Measurements from ENCODE around the gene PRELP. TPM values are rescaled to one million over a fixed set of nuclear protein-coding genes. Genes with fewer than 3 reads are reported as not detected.

PRELP gene
- total RNA-seq, 1 donor from 2014 or later: 128 TPM

GRCh38 chr1:203511513-203511912, 35.9 kb downstream of the PRELP start:
- Histone ChIP-seq H3K27me3 (no peaks in the 10 kb centered on the region), H3K36me3 (no peaks in the 10 kb centered on the region), H3K9me3 (no peaks in the 10 kb centered on the region), H3K27ac (peak overlapping the region; percentile 83), H3K4me3 (no peak overlapping the region), H3K4me1 (peaks cover 51% of the 10 kb centered on the region)
- TF ChIP-seq CTCF (IDR thresholded peaks at IDR 0.05) (no peak), POLR2A (IDR thresholded peaks at IDR 0.05) (no peak), POLR2AphosphoS5 (IDR thresholded peaks at IDR 0.05; ENCODE audit: insufficient read depth in 1 of 2, low read depth in 1 of 2) (no peak)
- intact Hi-C loops (cut with DNase I): loop anchor here (5.0 kb wide), 1 partner anchor 116 kb away; the partner anchor contains the start of gene ATP2B4
- no peak for DNase-seq (ENCODE audit: extremely low spot score in 2 of 2)

GRCh38 chr1:203511930-203512329, 36.3 kb downstream of the PRELP start:
- H3K36me3 ChIP-seq: no peaks in the 10 kb centered on the region
- TF ChIP-seq POLR2A (IDR thresholded peaks at IDR 0.05): no peak
- TF ChIP-seq CTCF (IDR thresholded peaks at IDR 0.05): no peak
- no peak for TF ChIP-seq POLR2AphosphoS5 (IDR thresholded peaks at IDR 0.05; ENCODE audit: insufficient read depth in 1 of 2, low read depth in 1 of 2)
- H3K27ac ChIP-seq: peak overlapping the region; percentile 83
- intact Hi-C loops (cut with DNase I): loop anchor here (5.0 kb wide), 1 partner anchor 115 kb away; the partner anchor contains the start of gene ATP2B4
- H3K27me3 ChIP-seq: no peaks in the 10 kb centered on the region
- no peak overlapping the region for H3K4me3 ChIP-seq
- no peak for DNase-seq (ENCODE audit: extremely low spot score in 2 of 2)
- H3K4me1 ChIP-seq: peaks cover 47% of the 10 kb centered on the region
- no peaks in the 10 kb centered on the region for H3K9me3 ChIP-seq

GRCh38 chr1:203512517-203512847, 36.9 kb downstream of the PRELP start:
- Histone ChIP-seq H3K27me3 (no peaks in the 10 kb centered on the region), H3K9me3 (no peaks in the 10 kb centered on the region), H3K27ac (peak overlapping the region; percentile 83), H3K4me3 (no peak overlapping the region), H3K36me3 (no peaks in the 10 kb centered on the region), H3K4me1 (peaks cover 44% of the 10 kb centered on the region)
- TF ChIP-seq POLR2AphosphoS5 (IDR thresholded peaks at IDR 0.05; ENCODE audit: insufficient read depth in 1 of 2, low read depth in 1 of 2) (no peak), POLR2A (IDR thresholded peaks at IDR 0.05) (no peak), CTCF (IDR thresholded peaks at IDR 0.05) (no peak)
- DNase-seq (ENCODE audit: extremely low spot score in 2 of 2): no peak
- intact Hi-C loops (cut with DNase I): loop anchor here (5.0 kb wide), 1 partner anchor 115 kb away; the partner anchor contains the start of gene ATP2B4

GRCh38 chr1:203512848-203513584, 37.4 kb downstream of the PRELP start:
- Histone ChIP-seq H3K27me3 (no peaks in the 10 kb centered on the region), H3K9me3 (no peaks in the 10 kb centered on the region), H3K4me1 (peaks cover 44% of the 10 kb centered on the region), H3K27ac (peak overlapping the region; percentile 83), H3K4me3 (no peak overlapping the region), H3K36me3 (no peaks in the 10 kb centered on the region)
- intact Hi-C loops (cut with DNase I): loop anchor here (5.0 kb wide), 1 partner anchor 114 kb away; the partner anchor contains the start of gene ATP2B4
- no peak for DNase-seq (ENCODE audit: extremely low spot score in 2 of 2)
- TF ChIP-seq POLR2A (IDR thresholded peaks at IDR 0.05) (no peak), POLR2AphosphoS5 (IDR thresholded peaks at IDR 0.05; ENCODE audit: insufficient read depth in 1 of 2, low read depth in 1 of 2) (peak; percentile 23 to 89)

- H3K4me1 ChIP-seq: peaks cover 38% of the 10 kb centered on the region
- no peak overlapping the region for H3K4me3 ChIP-seq
- peak overlapping the region; percentile 83 for H3K27ac ChIP-seq
- no peaks in the 10 kb centered on the region for H3K36me3 ChIP-seq
- no peaks in the 10 kb centered on the region for H3K27me3 ChIP-seq
- DNase-seq (ENCODE audit: extremely low spot score in 2 of 2): no peak
- H3K9me3 ChIP-seq: no peaks in the 10 kb centered on the region
- intact Hi-C loops (cut with DNase I): loop anchor here (5.0 kb wide), 1 partner anchor 114 kb away; the partner anchor contains the start of gene ATP2B4
- TF ChIP-seq POLR2A (IDR thresholded peaks at IDR 0.05) (no peak), POLR2AphosphoS5 (IDR thresholded peaks at IDR 0.05; ENCODE audit: insufficient read depth in 1 of 2, low read depth in 1 of 2) (no peak)
These were observed 38.0 kb downstream of the PRELP start for GRCh38 chr1:203513585-203514031.

GRCh38 chr1:203516184-203516583, 40.6 kb downstream of the PRELP start:
- Histone ChIP-seq H3K36me3 (no peaks in the 10 kb centered on the region), H3K9me3 (no peaks in the 10 kb centered on the region), H3K27ac (no peak overlapping the region), H3K4me3 (no peak overlapping the region), H3K4me1 (peaks cover 39% of the 10 kb centered on the region), H3K27me3 (no peaks in the 10 kb centered on the region)
- DNase-seq (ENCODE audit: extremely low spot score in 2 of 2): no peak
- intact Hi-C loops (cut with DNase I): no loop called here
- no peak for TF ChIP-seq CTCF (IDR thresholded peaks at IDR 0.05)
- no peak for TF ChIP-seq POLR2A (IDR thresholded peaks at IDR 0.05)
- no peak for TF ChIP-seq POLR2AphosphoS5 (IDR thresholded peaks at IDR 0.05; ENCODE audit: insufficient read depth in 1 of 2, low read depth in 1 of 2)
